ENCODE results near the gene RASA1.

GRCh38 chr5:87403409-87403808, 135.7 kb downstream of the RASA1 start:
- TF ChIP-seq CTCF (conservative IDR thresholded peaks at IDR 0.05; ENCODE audit: low read depth, low read length) (no peak), EZH2 (IDR thresholded peaks at IDR 0.05; ENCODE audit: low read length, unreplicated experiment) (no peak), EZH2phosphoT487 (IDR thresholded peaks at IDR 0.05; ENCODE audit: borderline replicate concordance, low read length) (no peak)

All from PC-3 (cell line).